ENCODE measurements around the gene MGLL.
"Not testable (repeated sequence)": the region's sequence is repeated elsewhere in the genome, so short reads cannot be mapped to it uniquely, and the experiment has no call there.

The MGLL gene

DNA sequence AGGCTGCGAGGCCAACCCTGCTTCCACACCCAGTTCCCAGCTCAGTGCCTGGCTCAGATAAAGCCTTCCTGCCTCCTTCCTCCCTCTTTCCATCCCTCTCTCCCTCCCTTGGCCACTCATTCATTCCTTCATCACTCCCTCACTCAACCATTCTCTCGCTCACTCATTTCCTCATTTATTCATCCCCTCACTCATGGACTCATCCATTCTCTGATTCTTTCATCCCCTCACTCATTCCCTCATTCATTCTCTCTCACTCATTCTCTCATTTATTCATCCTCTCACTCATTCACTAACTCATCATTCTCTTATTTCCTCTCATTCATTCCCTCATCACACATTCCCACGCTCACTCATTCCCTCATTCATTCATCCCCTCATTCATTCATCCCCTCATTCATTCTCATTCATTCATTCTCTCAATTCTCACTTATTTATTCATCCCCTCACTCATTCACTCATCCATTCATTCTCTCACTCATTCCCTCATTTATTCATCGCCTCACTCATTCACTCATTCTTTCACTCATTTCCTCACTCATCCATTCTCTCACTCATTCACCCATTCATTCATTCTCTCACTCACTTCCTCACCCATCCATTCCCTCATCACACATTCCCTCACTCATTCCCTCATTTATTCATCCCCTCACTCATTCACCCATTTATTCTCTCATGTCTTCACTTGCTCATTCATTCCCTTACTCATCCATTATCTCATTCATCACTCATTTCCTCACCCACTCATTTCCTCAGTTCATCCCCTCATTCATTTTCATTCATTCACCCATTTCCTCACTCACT lies 136.4 kb downstream of the MGLL start:
- DNase-seq, result no peak

DNA sequence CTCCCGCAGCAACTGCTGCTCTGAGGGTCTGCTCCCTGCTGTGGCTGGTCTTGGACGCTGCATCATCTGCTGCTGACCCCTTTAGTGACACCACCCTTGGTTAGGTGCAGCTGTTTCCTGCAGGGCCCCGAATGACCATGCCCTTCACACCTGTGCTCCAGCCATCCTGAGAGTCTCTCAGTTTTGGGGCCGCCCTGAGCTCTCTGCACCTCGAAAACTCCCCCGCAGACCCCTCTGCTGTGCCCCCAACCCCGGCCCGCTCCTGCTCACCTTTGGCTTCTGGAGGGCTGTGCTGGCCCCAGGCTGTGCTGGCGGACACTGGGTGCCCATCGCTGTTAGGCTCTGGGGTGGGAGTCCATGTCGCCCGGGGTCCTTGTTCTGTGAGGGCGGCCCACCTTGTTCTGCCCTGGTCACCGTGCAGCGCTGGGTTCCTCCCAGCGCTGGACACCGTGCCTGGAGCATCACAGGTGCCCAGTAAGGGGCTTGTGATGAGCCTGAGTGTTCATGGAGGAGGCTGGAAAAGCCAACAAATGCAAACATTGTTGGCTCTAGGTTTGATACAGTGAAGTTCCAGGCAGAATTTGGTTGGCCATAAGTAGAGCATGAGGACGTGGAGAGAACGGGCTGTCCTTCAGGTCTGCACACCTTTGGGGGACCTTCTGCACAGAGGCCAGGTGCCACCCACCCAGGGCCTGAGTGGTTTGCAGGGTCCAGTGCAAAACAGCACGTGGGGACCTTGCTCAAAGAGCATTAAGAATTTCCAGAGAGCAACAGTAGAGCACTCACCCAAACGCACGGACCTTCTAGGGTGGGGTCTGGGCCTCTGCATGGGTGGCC lies 137.2 kb downstream of the MGLL start:
- peak; percentile 31 for DNase-seq

DNA sequence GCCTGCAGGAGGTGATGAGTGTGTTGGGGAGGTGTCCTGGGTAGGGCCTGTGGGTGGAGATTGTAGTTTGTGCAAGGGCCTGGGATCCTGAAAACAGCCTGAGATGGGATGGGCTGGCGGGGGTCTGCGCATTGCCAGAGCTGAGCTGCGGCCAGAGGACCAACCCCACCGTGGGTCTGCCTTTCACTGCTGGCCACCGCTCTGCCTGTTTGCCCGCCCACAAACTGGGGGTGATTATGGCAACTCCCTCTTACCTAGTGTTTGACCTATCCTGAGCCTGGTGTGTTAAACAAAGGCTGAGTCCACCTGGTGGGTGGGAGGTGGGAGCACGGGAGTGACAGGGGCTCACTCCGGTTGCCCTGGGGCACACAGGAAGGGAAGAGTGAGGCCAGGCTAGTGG lies 139.8 kb downstream of the MGLL start:
- DNase-seq, result no peak

DNA sequence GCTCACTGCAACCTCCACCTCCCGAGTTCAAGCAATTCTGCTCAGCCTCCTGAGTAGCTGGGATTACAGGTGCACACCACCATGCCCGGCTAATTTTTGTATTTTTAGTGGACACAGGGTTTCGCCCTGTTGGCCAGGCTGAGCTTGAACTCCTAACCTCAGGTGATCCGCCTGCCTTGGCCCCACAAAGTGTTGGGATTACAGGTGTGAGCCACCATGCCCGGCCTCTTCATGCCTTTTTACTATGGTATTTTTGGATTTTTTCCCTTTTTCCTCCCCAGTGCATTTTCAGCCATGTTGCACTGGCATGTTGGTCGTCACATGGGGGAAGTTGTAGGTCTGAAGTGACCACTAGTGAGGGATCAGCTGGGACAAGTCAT lies 140.2 kb downstream of the MGLL start:
- not testable (repeated sequence) for DNase-seq

DNA sequence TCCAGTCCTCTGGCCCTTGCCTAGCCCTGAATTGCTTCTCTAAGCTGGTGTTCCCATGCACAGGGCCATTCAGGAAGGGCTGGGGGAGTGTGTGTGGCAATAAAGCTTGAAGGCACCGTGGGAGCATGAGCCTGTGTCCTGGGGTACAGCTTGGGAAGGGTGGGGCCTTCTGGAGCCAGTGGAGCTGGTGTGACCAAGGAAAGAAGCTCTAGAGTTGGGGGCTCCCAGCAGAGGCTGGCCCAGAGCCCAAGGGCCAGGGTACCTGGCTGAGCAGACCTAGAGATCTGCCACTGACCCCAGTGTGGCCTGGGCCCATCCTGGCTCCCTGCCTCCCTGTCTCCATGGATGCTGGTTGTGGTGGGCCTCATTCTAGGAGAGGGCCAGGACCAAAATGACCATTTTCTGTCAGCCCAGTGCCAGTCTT lies 141.5 kb downstream of the MGLL start:
- DNase-seq, result no peak

DNA sequence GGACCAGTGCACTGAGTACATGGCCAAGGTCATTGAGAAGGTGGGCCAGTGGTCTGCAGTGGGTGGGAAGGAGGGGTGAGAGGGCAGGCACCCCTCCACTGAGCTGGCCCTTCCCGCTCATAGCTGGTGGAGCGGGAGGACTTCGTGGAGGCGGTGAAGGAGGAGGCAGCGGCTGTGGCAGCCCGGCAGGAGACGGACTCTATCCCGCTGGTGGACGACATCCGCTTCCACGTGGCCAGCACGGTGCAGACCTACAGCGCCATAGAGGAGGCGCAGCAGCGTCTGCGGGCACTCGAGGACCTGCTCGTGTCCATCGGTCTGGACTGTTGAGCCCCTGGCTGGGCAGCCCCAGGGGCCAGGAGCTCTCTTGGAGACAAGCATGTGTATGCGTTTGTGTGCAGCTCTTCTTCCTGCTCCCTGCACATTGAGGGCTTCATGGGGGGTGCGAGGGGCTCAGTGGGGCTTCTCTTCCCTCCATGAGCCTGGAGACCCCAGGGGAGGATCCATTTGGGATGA lies 142.1 kb downstream of the MGLL start:
- no peak for DNase-seq

DNA sequence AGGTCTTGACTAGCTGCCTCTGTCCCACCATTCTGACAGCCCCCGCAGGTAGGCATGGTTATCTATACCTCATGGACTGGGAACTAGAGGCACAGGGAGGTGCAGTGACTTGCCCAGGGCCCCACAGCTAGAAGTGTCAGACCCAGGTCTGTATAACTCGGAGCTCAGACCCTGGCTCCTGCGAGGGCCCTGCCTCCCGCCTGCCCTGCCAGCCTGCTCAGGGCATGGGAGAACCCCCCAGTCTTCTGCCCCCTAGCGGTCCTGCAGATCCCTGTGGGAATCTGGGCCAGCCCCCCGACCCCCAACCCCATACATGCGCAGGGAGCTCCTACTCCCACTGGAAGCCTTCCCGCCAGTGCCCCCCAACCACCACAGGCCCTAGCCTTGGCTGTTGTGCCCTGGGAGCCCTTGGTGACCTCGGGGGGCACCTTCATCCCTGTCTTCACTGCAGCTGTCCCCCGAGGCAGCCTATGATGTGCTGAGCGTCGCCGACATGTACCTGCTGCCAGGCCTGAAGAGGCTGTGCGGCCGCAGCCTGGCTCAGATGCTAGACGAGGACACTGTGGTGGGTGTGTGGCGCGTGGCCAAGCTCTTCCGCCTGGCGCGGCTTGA lies 142.7 kb downstream of the MGLL start:
- peak; percentile 46 for DNase-seq

DNA sequence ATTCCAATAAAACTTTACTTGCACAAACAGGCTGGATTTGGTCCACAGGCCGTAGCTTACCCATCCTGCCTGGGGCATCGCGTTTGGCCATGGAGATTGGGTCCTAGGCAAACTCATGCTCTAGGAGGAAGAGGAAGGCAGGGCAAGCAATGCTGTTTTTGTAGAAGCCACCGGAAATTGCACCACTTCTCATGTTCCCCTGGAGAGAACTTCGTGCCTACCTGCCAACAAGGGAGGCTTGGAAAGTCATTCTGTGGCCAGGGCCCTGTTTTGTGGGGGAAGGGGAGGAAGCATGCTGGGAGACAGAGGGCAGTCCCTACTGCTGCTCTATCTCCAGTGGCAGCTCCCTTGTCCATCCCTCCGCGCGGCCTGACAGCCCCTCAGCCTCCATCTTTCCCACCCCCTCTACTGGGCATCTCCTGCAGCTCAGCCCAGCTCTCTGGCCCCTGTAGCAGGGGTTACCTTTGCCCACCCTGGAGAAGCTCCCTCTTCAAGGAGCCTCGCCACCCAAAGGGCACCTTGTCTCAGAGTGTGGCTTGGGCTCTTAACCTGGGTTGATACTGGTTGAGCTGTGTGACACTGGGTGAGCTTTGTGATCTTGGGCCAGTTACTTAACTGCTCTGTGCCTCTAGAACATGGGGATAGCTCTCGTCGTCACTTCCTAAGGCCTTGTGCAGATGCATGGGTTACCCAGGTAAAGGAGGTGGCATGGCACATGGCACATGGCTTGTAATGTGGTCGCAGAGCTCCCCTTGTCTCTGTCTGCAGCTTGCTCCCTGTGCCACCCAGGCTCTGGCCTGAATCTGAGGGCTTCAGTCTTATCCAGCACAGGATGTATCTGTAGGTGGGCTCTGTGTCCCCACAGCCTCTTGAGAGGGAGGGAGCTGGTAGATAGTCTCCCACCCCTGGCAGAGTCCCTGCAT lies 143.4 kb downstream of the MGLL start:
- no peak for DNase-seq

DNA sequence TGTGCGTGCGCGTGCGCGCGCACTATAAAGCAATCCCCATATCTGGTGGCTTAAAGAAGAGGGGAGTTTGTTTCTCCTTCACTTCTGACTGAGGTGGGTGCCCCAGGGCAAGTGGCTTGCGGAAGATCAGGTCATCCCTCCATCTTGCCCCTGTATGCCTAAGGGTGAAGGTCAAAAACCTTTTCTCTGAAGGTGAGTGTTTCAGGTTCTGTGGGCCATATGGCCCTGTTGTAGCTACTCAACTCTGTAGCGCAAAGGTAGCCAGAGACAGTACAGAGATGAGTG lies 144.1 kb downstream of the MGLL start:
- DNase-seq, result no peak

DNA sequence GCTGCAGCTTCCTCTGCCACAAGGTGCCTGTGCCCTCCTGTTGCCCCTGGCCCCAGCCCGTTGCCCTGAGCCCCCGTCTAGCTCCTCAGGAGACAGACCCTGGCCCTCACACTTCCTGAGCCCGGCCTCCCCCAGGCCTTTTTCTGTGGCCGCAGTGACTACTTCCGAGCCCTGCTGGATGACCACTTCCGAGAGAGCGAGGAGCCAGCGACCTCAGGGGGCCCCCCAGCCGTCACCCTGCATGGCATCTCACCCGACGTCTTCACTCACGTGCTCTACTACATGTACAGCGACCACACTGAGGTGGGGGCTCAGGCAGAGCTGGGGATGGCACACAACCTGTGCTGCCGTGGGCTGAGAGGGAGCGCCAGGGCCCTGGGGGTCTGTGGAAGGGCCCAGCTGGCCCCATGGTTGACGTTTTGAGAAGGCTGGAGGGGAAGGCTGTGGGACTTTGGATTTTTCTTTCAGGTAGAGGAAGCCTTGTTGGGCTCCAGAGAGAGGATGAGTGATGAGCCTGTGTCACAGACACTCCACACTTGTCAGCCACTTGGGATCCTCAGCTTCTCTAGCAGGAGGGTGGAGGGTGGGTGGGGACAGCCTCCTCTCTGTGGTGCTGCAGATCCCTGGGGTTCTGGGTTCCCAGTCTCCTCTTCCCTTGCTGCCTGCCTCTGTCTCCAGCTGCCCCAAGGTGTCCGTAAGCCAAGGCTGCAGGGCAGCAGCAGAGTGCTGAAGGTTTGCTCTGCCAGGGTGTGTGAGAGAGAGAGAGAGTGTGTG lies 144.6 kb downstream of the MGLL start:
- no peak for DNase-seq

DNA sequence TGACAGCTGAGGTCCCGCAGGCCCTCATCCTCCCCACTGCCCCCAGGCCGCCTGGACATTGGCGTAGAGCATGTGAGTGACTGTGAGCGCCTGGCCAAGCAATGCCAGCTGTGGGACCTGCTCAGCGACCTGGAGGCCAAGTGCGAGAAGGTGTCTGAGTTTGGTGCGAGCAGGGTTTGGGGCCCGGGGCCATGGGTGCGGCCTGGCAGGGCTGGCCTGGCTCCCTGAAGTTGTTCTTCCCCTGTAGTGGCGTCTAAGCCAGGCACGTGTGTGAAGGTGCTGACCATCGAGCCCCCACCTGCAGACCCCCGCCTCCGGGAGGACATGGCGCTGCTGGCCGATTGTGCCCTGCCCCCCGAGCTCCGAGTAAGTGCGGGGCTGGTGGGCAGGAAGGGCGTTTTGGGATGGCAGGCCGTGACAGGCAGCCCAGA lies 145.4 kb downstream of the MGLL start:
- no peak for DNase-seq

DNA sequence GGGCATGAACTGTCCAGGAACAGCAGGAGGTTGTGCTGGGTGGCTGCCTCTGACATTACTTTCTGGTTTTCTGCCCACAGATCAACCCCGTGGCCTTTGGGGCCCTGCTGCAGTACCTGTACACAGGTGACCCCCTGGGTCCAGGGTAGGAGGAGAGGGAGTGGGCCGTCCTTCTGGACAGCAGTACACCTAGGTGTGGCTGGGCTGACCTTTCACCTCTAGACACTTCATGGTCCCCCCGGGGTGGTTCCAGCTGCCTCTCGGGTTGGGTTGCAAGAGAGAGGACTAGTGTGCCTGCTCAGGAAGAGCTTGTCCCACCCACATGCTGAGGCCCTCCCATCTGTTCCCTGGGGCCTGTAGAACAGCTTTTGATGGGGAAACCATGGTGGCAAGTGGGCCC lies 145.9 kb downstream of the MGLL start:
- DNase-seq, result no peak

DNA sequence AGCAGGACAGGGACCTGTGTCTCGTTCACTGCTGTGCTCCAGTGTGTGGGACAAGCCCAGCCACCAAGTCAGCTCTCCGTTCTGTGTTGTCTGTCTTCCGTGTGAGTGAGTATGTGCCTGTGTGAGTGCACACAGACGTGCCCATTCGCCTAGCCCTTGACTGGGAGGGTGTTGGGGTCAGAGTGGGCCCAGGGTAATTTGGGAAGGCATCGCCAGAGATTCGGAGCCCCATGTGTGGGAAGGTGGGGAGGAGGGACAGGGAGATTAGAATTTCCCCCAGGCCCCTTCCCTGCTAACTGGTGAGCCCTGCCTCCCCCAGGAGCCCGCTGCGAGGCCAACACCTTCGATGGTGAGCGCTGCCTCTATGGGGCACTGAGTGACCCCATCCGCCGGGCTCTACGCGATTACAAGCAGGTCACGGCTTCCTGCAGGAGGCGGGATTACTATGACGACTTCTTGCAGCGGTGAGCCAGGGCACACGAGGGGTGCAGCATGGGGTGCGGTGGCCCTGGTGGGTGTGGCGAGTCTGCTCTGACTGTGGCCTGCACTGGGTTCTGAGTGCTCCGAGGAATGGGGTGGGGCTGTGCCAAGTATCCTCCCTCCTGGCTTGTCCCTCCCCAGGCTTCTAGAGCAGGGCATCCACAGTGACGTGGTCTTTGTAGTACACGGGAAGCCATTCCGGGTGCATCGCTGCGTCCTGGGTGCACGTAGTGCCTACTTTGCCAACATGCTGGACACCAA lies 146.5 kb downstream of the MGLL start:
- DNase-seq, result no peak

DNA sequence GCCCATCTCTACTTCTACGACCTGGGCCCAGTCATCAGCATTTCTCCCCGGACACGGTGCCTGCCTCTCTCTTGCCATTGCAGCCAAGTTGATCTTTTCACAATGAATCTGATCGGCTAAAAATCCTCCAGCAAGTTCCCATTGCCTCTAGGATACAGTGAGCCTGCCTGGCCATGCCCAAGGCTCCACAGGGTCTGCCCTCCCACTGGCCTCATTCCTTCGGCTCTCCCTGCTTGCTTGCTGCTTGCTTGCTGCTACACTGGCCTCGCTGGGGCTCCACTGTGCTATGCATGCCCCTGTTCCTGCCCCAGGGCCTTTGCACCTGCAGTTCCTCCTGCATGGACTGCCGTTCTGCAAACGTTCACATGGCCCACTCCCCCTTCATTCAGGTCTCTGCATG lies 147.5 kb downstream of the MGLL start:
- DNase-seq, result no peak

DNA sequence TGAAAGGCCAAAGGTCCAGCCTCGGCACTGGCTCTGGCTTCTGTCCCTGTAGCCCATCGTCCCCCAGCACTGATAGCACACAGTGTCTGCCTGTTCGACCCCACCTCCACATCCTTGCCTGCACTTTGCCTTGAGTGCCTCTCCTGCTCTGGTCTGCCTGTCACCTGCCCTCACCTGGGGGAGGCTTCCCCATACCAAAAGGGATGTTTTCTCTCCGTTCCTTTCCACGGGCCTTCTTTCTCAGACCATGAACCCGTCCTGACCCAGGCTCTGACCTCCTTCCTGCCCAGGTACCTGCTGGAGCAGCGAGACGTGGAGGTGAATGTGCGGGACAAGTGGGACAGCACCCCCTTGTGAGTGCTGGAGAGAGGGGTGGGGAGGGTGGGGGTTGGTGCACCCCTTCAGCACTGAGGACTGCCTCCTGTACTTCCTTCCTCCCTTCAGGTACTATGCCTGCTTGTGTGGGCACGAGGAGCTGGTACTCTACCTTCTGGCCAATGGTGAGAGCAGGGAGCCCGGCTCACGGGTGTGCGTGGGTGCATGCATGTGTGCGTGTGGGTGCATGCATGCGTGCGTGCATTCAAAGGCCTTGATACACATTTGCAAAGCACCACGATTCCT lies 148.1 kb downstream of the MGLL start:
- DNase-seq, result no peak

DNA sequence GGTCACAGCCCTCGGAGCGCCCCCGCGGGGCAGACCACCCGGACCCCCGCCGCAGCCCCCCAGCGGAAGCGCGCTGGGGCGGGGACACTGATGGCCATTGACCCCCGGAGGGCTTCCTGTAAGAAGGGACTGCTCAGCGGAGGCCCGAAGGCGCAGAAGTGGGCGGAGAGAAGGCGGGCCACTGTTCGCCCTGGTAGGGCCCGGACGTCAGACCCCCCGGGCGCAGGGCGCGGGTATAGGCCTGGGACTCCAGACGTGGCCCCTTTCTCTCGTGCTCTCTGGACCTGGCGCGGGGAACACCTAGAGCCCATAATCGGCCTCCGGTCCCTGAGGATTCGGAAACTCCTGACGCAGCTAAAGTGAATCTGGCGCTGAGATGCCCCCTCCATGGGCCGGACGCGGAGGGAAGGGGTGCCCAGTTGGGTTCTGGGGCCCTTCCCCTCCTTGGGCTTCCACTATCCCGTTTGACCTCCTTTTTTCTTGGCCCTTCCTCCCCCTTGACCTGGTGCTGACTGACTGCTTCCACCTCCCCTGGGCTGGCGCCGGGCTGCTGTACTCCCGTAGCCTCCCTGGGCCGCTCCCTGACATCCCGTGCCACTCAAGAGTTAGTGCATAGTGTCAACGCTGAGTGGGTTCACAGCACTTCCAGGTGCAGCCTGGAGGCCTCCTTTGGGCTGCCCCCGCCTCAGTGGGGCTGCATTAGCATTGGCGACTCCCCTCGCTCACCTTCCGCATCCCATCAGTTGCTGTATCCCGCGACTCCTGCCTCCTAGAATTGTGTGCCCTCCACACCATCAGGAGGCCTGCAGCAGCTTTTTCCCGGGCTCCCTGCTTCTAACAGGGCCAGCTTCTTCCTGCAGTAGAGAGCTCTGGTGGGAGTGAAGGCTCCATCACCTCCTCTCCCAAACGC lies 148.9 kb downstream of the MGLL start:
- DNase-seq, result peak; percentile 70

DNA sequence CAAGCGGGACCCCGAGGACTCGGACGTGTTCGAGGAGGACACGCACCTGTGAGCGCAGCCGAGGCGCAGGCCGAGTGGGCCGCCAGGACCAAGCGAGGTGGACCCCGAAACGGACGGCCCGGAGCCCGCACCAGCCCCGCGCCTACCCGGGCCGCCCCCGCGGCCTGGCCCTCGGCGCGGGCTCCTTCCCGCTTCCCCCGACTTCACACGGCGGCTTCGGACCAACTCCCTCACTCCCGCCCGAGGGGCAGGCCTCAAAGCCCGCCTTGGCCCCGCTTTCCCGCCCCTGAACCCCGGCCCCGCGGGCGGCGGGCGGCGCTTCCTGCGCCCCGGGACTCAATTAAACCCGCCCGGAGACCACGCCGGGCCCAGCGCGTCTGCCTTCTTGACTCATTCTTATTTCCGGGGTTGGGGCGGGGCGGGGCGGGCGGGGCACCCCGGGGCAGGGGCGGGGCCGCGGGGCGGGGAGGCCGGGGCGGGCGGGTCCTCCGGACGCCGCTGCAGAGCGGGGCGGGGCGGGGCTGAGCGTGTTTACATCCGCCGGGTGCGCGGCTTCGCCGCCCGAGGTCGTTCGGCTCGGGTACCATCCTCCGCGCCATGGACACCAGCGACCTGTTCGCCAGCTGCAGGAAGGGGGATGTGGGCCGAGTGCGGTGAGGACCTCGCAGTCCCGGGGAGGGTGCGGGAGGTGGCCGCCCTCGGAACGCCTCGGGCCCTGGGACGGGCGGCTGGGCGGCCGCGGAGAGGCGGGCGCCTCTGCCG lies 149.7 kb downstream of the MGLL start, which contains the start of gene ABTB1:
Gene ABTB1, plus strand, starts transcription at position 524 of the 762 bp plus-strand sequence. Its CDS starts 74 bp downstream, at position 598.
- DNase-seq, result peak; percentile 90
